Neural cell (in vitro differentiated cells): ENCODE measurements around the gene APOOL. TPM values are rescaled to one million over a fixed set of nuclear protein-coding genes. Genes with fewer than 3 reads are reported as not detected.
A peak's percentile ranks its signal among the peaks of the same experiment; 100 is the strongest.

Experiments used
- H2AFZ ChIP-seq: fragments of 200-600, 300-800 bp; sonication (generic), shearing (Covaris generic); 2 replicates; pipeline ENCODE4 v1.6.0; 2014; ENCODE audit warnings: low read depth, mild to moderate bottlenecking, antibody characterized with exemption, low read length, moderate library complexity
- H3F3A ChIP-seq: fragments of 200-600 bp; shearing (Covaris generic); 2 replicates; pipeline ENCODE4 v1.6.1; 2016; ENCODE audit warnings: mild to moderate bottlenecking, moderate library complexity, mixed read lengths, antibody characterized with exemption, low read length; ENCODE audit not compliant: insufficient read depth, poor library complexity, severe bottlenecking
- H3K27ac ChIP-seq: fragments of 200-600, 300-800 bp; sonication (generic), shearing (Covaris generic); 2 replicates; pipeline ENCODE4 v1.5.1; 2014; ENCODE audit warnings: mild to moderate bottlenecking, low read length, moderate library complexity
- H3K27me3 ChIP-seq: fragments of 300-800, 200-600 bp; sonication (generic), shearing (Covaris generic); 2 replicates; pipeline ENCODE4 v1.6.0; 2014; ENCODE audit warnings: mild to moderate bottlenecking, low read depth, low read length, moderate library complexity; ENCODE audit not compliant: insufficient read depth
- H3K36me3 ChIP-seq: fragments of 300-800, 200-600 bp; sonication (generic), shearing (Covaris generic); 2 replicates; pipeline ENCODE4 v1.5.1; 2014; ENCODE audit warnings: mild to moderate bottlenecking, antibody characterized with exemption, low read length, moderate library complexity; ENCODE audit not compliant: insufficient read depth
- H3K4me2 ChIP-seq: fragments of 300-800, 200-600 bp; sonication (generic), shearing (Covaris generic); 2 replicates; pipeline ENCODE4 v1.6.0; 2014; ENCODE audit warnings: mild to moderate bottlenecking, low read length
- H3K4me3 ChIP-seq: fragments of 300-800, 200-600 bp; sonication (generic), shearing (Covaris generic); 2 replicates; pipeline ENCODE4 v1.5.1; 2014; ENCODE audit warnings: mild to moderate bottlenecking, low read length, moderate library complexity
- H3K79me2 ChIP-seq: fragments of 200-600 bp; shearing (Covaris generic); replicated peaks from 2 replicates; pipeline ENCODE4 v1.6.0; 2014; ENCODE audit warnings: mild to moderate bottlenecking, low read length, moderate library complexity; ENCODE audit not compliant: insufficient read depth
- H3K9ac ChIP-seq: fragments of 300-800, 200-600 bp; sonication (generic), shearing (Covaris generic); 2 replicates; pipeline ENCODE4 v1.6.1; 2016; ENCODE audit warnings: mild to moderate bottlenecking, low read length, mixed read lengths
- H3K9me2 ChIP-seq: fragments of 200-600 bp; shearing (Covaris generic); 2 replicates; pipeline ENCODE4 v1.6.1; 2016; ENCODE audit warnings: mild to moderate bottlenecking, low read length, mixed read lengths; ENCODE audit not compliant: insufficient read depth
- H3K9me3 ChIP-seq: fragments of 200-600, 300-800 bp; sonication (generic), shearing (Covaris generic); 2 replicates; pipeline ENCODE4 v1.6.1; 2016; ENCODE audit warnings: mild to moderate bottlenecking, mixed run types, low read length, moderate library complexity, mixed read lengths
- H4K20me1 ChIP-seq: fragments of 200-600 bp; shearing (Covaris generic); 2 replicates; pipeline ENCODE4 v1.6.1; 2016; ENCODE audit warnings: mild to moderate bottlenecking, mixed run types; ENCODE audit not compliant: insufficient read depth
- EP300 ChIP-seq: fragments of 450-650 bp; conservative IDR thresholded peaks from 2 replicates; pipeline ENCODE4 v1.6.1; 2014; ENCODE audit warnings: antibody characterized with exemption, mild to moderate bottlenecking, moderate library complexity; ENCODE audit not compliant: poor library complexity, severe bottlenecking
- EZH2 ChIP-seq: fragments of 200-600, 300-800 bp; shearing (Covaris generic), sonication (generic); IDR thresholded peaks from 2 replicates; pipeline ENCODE4 v1.6.1; 2014; ENCODE audit warnings: antibody characterized with exemption, low read length, borderline replicate concordance, mild to moderate bottlenecking; ENCODE audit not compliant: insufficient read depth, poor library complexity, severe bottlenecking
- MXI1 ChIP-seq: fragments of 450-650 bp; conservative IDR thresholded peaks from 2 replicates; pipeline ENCODE4 v1.6.1; 2014; ENCODE audit warnings: antibody characterized with exemption, mild to moderate bottlenecking; ENCODE audit not compliant: poor library complexity, severe bottlenecking
- POLR2AphosphoS5 ChIP-seq: IDR thresholded peaks from 2 replicates; pipeline ENCODE4 v1.6.1; 2012
- RAD21 ChIP-seq: fragments of 450-650 bp; conservative IDR thresholded peaks from 2 replicates; pipeline ENCODE4 v1.6.1; 2014; ENCODE audit warnings: antibody characterized with exemption, mild to moderate bottlenecking, moderate library complexity
- REST ChIP-seq: IDR thresholded peaks from 2 replicates; pipeline ENCODE4 v1.6.1; 2012; ENCODE audit warnings: borderline replicate concordance
- SMC3 ChIP-seq: fragments of 450-650 bp; conservative IDR thresholded peaks from 2 replicates; pipeline ENCODE4 v1.6.1; 2014; ENCODE audit warnings: antibody characterized with exemption, mild to moderate bottlenecking, moderate library complexity; ENCODE audit not compliant: poor library complexity
- TAF1 ChIP-seq: IDR thresholded peaks from 2 replicates; pipeline ENCODE4 v1.6.1; 2012; ENCODE audit warnings: low read depth
- polyA plus RNA-seq: library from polyadenylated mRNA; depleted of rRNA; stranded (reverse); fragments of >200 nt; gene quantifications from 2 replicates; pipeline ENCODE4 v1.2.3, GENCODE V29; 2014
- TF ChIP-seq, protein P1 (sequence below): fragments of 450-650 bp; IDR thresholded peaks from 2 replicates; pipeline ENCODE4 v1.5.1; 2014; ENCODE audit warnings: antibody characterized with exemption, mild to moderate bottlenecking, moderate library complexity; ENCODE audit not compliant: poor library complexity, severe bottlenecking

Gene APOOL
- polyA plus RNA-seq, 1 donor from 2014 or later = 3.6 TPM

GRCh38 chrX:85084770-85085393, 81.2 kb downstream of the APOOL start:
- Histone ChIP-seq H3F3A (no peaks in the 10 kb centered on the region), H3K9me2 (no peaks in the 10 kb centered on the region), H3K27me3 (no peaks in the 10 kb centered on the region), H4K20me1 (no peaks in the 10 kb centered on the region), H3K4me3 (no peak overlapping the region), H3K36me3 (no peaks in the 10 kb centered on the region), H3K4me2 (no peak overlapping the region), H3K9ac (no peak overlapping the region), H3K9me3 (no peaks in the 10 kb centered on the region), H3K27ac (no peak overlapping the region), H2AFZ (no peak overlapping the region), H3K79me2 (no peaks in the 10 kb centered on the region)
- no peak for TF ChIP-seq REST
- TF ChIP-seq EP300 = no peak
- TF ChIP-seq MXI1 = no peak
- TF ChIP-seq TAF1 = no peak
- TF ChIP-seq EZH2 = no peak
- TF ChIP-seq POLR2AphosphoS5 = no peak
- TF ChIP-seq RAD21 = peak; percentile 69
- TF ChIP-seq SMC3 = peak; percentile 67
- TF ChIP-seq, protein P1, sequence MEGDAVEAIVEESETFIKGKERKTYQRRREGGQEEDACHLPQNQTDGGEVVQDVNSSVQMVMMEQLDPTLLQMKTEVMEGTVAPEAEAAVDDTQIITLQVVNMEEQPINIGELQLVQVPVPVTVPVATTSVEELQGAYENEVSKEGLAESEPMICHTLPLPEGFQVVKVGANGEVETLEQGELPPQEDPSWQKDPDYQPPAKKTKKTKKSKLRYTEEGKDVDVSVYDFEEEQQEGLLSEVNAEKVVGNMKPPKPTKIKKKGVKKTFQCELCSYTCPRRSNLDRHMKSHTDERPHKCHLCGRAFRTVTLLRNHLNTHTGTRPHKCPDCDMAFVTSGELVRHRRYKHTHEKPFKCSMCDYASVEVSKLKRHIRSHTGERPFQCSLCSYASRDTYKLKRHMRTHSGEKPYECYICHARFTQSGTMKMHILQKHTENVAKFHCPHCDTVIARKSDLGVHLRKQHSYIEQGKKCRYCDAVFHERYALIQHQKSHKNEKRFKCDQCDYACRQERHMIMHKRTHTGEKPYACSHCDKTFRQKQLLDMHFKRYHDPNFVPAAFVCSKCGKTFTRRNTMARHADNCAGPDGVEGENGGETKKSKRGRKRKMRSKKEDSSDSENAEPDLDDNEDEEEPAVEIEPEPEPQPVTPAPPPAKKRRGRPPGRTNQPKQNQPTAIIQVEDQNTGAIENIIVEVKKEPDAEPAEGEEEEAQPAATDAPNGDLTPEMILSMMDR = peak; percentile 69

GRCh38 chrX:85089321-85089840, 85.7 kb downstream of the APOOL start:
- Histone ChIP-seq H3F3A (no peaks in the 10 kb centered on the region), H3K27me3 (no peaks in the 10 kb centered on the region)
- TF ChIP-seq MXI1 (no peak), TAF1 (no peak), RAD21 (no peak), SMC3 (no peak), EP300 (no peak), EZH2 (no peak), REST (no peak), POLR2AphosphoS5 (no peak)
- TF ChIP-seq, protein P1 = no peak

More at GRCh38 chrX:85089321-85089840, 85.7 kb downstream of the APOOL start:
- Histone ChIP-seq H3K9me3 (no peaks in the 10 kb centered on the region), H3K36me3 (no peaks in the 10 kb centered on the region), H3K4me3 (no peak overlapping the region), H3K79me2 (no peaks in the 10 kb centered on the region), H3K27ac (no peak overlapping the region), H3K9me2 (no peaks in the 10 kb centered on the region), H4K20me1 (no peaks in the 10 kb centered on the region), H3K9ac (no peak overlapping the region), H3K4me2 (no peak overlapping the region), H2AFZ (no peak overlapping the region)
